Measurements from ENCODE around the gene NPPB. TPM values are rescaled to one million over a fixed set of nuclear protein-coding genes. Genes with fewer than 3 reads are reported as not detected.

The NPPB gene
- total and polyA plus RNA-seq, 2 donors (not counting 1 experiment from before 2014, with no cell fraction given) = not detected

DNA sequence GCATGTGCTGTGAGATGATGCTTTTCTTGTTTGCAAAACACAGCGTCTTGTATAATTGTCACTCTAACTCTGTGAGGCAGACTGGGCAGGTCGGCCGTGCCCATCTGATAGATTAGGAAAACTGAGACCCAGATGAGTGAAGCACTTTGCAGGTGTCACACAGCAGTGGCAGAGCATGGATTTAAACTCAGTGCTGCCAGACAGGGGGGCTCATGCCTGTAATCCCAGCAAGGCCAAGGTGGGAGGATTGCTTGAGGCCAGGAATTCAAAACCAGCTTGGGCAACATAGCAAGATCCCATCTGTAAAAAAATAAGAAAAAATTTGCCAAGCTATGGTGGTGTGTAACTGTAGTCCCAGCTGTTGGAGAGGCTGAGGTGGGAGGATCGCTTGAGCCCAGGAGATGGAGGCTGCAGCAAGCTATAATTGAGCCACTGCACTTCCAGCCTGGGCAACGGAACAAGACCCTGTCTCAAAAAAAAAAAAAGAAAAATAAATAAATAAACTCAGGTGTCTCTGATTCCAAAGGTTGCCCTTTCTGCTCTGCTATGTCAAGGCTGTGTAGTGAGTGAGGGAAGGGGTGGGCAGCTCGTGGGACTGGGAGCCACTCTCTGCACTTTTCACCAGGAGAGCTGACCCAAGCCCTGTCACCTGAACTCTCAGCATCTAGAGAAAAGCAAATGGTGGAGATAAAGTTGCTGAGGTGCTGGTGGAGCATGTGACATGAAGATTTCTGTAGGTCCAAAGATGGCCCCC is 32.9 kb upstream of the NPPB start:
- H3K9me3 ChIP-seq (ENCODE audit: control insufficient read depth, insufficient read depth, low read depth, low read length) = no peaks in the 10 kb centered on the region
- no peak overlapping the region for H3K4me2 ChIP-seq (ENCODE audit: extremely low read depth, insufficient read depth, low read length)
- no peak overlapping the region for H3K27ac ChIP-seq (ENCODE audit: insufficient read depth, low read length)
- DNase-seq (ENCODE audit: low read depth in 2 of 2) = no peak
- no peaks in the 10 kb centered on the region for H3K79me2 ChIP-seq (ENCODE audit: control insufficient read depth, insufficient read depth, low read length)
- H3K4me3 ChIP-seq (replicated peaks in 1 of 4; ENCODE audit: control extremely low read depth in 1 of 4, insufficient read depth in 1 of 4, low read depth in 3 of 4, low read length in 4 of 4) = no peak overlapping the region
- no peaks in the 10 kb centered on the region for H4K20me1 ChIP-seq (ENCODE audit: control insufficient read depth, extremely low read depth, insufficient read depth, low read length)
- H3K36me3 ChIP-seq (ENCODE audit: control insufficient read depth, insufficient read depth, low read length) = no peaks in the 10 kb centered on the region
- H3K27me3 ChIP-seq (ENCODE audit: control insufficient read depth, insufficient read depth, low read length) = peaks cover 5% of the 10 kb centered on the region
- no peaks in the 10 kb centered on the region for H3K4me1 ChIP-seq (ENCODE audit: control insufficient read depth, extremely low read depth, insufficient read depth, low read length)
- H3K9ac ChIP-seq (ENCODE audit: insufficient read depth, low read length) = no peak overlapping the region
- TF ChIP-seq CTCF (conservative IDR thresholded peaks at IDR 0.05 in 1 of 2, IDR thresholded peaks at IDR 0.05 in 1 of 2; ENCODE audit: low read depth in 1 of 2, low read length in 2 of 2) = no peak
- TF ChIP-seq EZH2 (IDR thresholded peaks at IDR 0.05; ENCODE audit: low read length, missing control alignments) = no peak
- no peak overlapping the region for H2AFZ ChIP-seq (ENCODE audit: low read length)

DNA sequence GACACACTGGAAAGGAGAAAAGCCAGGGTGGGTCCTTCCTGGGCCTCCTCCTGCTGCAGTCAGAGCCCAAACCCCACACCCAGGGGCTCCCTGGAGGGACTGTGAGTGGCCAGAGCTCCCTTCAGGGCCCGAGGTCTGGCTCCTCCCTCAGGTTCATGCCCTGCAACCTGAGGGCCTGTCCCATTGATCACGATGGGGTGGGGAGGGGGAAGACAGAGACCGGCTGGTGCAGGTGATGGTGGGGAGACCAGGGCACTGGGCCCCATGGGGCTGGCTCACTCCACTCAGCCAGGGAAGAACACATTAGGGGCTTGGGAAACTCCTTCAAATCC is 30.1 kb upstream of the NPPB start:
- no peaks in the 10 kb centered on the region for H3K36me3 ChIP-seq (ENCODE audit: control insufficient read depth, insufficient read depth, low read length)
- no peak overlapping the region for H3K9ac ChIP-seq (ENCODE audit: insufficient read depth, low read length)
- no peak overlapping the region for H3K4me3 ChIP-seq (replicated peaks in 1 of 4; ENCODE audit: control extremely low read depth in 1 of 4, insufficient read depth in 1 of 4, low read depth in 3 of 4, low read length in 4 of 4)
- TF ChIP-seq EZH2 (IDR thresholded peaks at IDR 0.05; ENCODE audit: low read length, missing control alignments) (no peak), CTCF (conservative IDR thresholded peaks at IDR 0.05 in 1 of 2, IDR thresholded peaks at IDR 0.05 in 1 of 2; ENCODE audit: low read depth in 1 of 2, low read length in 2 of 2) (no peak)
- H4K20me1 ChIP-seq (ENCODE audit: control insufficient read depth, extremely low read depth, insufficient read depth, low read length) = no peaks in the 10 kb centered on the region
- H3K4me2 ChIP-seq (ENCODE audit: extremely low read depth, insufficient read depth, low read length) = no peak overlapping the region
- H3K27ac ChIP-seq (ENCODE audit: insufficient read depth, low read length) = no peak overlapping the region
- H2AFZ ChIP-seq (ENCODE audit: low read length) = no peak overlapping the region
- peaks cover 5% of the 10 kb centered on the region for H3K27me3 ChIP-seq (ENCODE audit: control insufficient read depth, insufficient read depth, low read length)
- DNase-seq (ENCODE audit: low read depth in 2 of 2) = no peak
- no peaks in the 10 kb centered on the region for H3K9me3 ChIP-seq (ENCODE audit: control insufficient read depth, insufficient read depth, low read depth, low read length)
- no peaks in the 10 kb centered on the region for H3K79me2 ChIP-seq (ENCODE audit: control insufficient read depth, insufficient read depth, low read length)
- H3K4me1 ChIP-seq (ENCODE audit: control insufficient read depth, extremely low read depth, insufficient read depth, low read length) = no peaks in the 10 kb centered on the region

DNA sequence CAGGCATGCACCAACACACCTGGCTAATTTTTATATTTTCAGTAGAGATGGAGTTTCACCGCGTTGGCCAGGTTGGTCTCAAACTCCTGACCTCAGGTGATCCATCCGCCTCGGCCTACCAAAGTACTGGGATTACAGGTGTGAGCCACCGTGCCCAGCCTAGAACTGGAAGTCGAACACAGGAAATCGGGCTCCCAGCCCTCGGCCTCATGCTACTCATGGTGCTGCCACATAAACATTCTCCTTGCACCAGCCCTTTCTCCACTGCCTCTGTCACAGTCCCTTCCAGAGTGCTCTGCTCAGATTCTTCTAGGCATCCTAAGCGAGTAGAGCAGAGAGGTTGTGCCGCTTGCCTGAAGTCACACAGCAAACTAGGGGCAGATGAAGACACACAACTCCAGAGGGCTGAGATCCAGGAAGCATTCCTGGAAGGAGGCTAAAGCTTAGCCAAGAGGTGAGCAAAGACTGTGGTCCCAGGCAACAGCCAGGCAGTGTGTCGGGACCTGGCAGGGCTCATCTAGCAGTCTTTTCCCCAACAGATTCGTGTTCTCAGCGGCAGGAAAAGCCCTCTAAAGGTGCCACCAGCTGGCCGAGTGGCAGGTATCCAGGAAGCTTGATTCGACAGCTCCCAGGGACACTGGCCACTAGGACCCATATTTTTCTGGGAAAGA is 29.6 kb upstream of the NPPB start:
- no peak overlapping the region for H3K4me2 ChIP-seq (ENCODE audit: extremely low read depth, insufficient read depth, low read length)
- no peak for DNase-seq (ENCODE audit: low read depth in 2 of 2)
- no peaks in the 10 kb centered on the region for H3K79me2 ChIP-seq (ENCODE audit: control insufficient read depth, insufficient read depth, low read length)
- H3K27me3 ChIP-seq (ENCODE audit: control insufficient read depth, insufficient read depth, low read length) = peaks cover 4% of the 10 kb centered on the region
- H3K9me3 ChIP-seq (ENCODE audit: control insufficient read depth, insufficient read depth, low read depth, low read length) = no peaks in the 10 kb centered on the region
- H3K4me1 ChIP-seq (ENCODE audit: control insufficient read depth, extremely low read depth, insufficient read depth, low read length) = no peaks in the 10 kb centered on the region
- no peak for TF ChIP-seq CTCF (conservative IDR thresholded peaks at IDR 0.05 in 1 of 2, IDR thresholded peaks at IDR 0.05 in 1 of 2; ENCODE audit: low read depth in 1 of 2, low read length in 2 of 2)
- TF ChIP-seq EZH2 (IDR thresholded peaks at IDR 0.05; ENCODE audit: low read length, missing control alignments) = no peak
- no peak overlapping the region for H3K9ac ChIP-seq (ENCODE audit: insufficient read depth, low read length)
- no peak overlapping the region for H3K27ac ChIP-seq (ENCODE audit: insufficient read depth, low read length)
- H4K20me1 ChIP-seq (ENCODE audit: control insufficient read depth, extremely low read depth, insufficient read depth, low read length) = no peaks in the 10 kb centered on the region
- no peak overlapping the region for H3K4me3 ChIP-seq (replicated peaks in 1 of 4; ENCODE audit: control extremely low read depth in 1 of 4, insufficient read depth in 1 of 4, low read depth in 3 of 4, low read length in 4 of 4)
- H3K36me3 ChIP-seq (ENCODE audit: control insufficient read depth, insufficient read depth, low read length) = no peaks in the 10 kb centered on the region
- no peak overlapping the region for H2AFZ ChIP-seq (ENCODE audit: low read length)

Measured in fibroblast of lung (primary cell).